Body of pancreas (tissue), 4 donors: ENCODE results near the gene WDPCP.

Experiments
- CTCF ChIP-seq, 7 experiments: fragments of 450-650 bp in 4 of 7; fragments of 200-600 bp in 3 of 7; sonication (generic) in 3 of 7; IDR thresholded peaks; one replicate each; pipeline ENCODE4 v1.5.1; 2016 to 2019; ENCODE audit warnings: antibody characterized with exemption in 7 of 7
- POLR2A ChIP-seq, 3 donors: fragments of 450-650 bp; IDR thresholded peaks; one replicate each; pipeline ENCODE4 v1.6.1; 2016; ENCODE audit warnings: antibody characterized with exemption in 3 of 3, mild to moderate bottlenecking in 2 of 3

- TF ChIP-seq CTCF (IDR thresholded peaks at IDR 0.05) = no peak
- TF ChIP-seq POLR2A (IDR thresholded peaks at IDR 0.05) = no peak
These were observed 33.0 kb downstream of the WDPCP start for GRCh38 chr2:63555299-63555698.
